ENCODE results near the gene CTSF.

Gene CTSF

DNA sequence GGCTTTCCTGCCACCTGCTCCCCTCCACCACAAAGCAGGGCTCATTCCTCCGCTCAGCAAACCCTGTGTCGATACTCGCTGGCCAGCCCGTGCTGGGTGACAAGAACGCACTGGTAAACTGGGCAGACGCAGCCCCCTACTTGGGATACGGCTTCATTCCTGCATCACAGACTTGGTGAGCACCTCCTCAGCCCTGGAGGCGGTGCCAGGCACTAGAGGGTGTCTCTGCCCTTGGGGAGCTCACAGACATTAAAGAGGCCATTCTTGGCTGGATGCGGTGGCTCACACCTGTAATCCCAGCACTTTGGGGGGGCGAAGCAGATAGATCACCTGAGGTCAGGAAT, 28.6 kb downstream of the CTSF start:
- no peak for DNase-seq (ENCODE audit: low read depth in 2 of 2, low spot score in 1 of 2)

DNA sequence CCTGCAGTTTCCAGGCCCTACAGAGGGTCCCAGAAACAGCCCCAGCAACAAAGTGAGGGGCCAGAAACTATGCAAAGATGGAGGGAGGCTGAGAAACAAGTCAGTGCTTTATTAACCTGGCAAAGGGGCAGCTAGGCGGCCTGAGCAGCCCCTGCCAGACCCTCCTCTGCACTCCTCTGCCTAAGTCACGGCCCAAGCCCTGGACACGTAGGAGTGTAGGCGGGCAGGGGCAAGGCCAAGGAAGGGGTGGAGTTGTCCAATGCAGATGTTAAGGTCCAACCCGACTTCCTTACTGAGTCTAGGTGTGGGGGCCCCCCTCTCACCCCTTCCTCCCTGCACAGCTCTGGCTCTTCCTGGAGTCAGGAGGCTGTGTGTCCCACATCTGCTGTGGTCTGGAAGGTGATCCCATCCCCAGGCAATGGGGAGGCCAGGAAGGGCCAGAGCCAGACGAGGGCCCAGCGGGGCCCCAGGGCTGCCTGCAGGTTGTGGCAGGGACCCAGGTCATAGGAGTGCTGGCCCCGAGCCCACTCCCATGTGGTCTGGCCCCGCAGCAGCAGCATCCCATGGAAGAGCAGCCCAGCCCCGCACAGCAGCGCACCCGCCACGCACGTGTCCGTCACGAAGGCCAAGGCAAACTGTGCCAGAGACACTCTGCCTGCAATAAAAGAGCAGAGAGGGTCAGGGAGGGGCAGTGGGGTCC, 29.1 kb downstream of the CTSF start:
- no peak for DNase-seq (ENCODE audit: low read depth in 2 of 2, low spot score in 1 of 2)

DNA sequence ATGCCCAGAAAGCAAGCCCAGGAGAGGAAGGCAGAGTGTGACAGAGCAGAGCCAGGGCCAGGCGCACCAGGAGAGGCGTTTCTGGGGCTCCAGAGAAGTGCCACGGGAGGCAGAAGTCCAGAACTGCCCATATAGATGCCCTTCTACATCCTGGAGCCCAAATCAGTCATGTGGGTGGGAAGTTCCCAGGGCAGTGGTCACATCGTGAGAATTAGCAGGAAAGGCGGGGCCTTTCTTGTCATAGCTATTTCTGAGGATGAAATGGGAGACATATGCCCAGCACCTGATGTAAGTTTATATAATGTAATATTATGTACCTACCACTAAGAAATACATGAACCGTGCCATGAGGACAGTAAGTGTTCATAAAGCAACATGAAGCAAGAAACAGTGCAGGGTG, 35.6 kb downstream of the CTSF start:
- no peak for DNase-seq (ENCODE audit: low read depth in 2 of 2, low spot score in 1 of 2)

DNA sequence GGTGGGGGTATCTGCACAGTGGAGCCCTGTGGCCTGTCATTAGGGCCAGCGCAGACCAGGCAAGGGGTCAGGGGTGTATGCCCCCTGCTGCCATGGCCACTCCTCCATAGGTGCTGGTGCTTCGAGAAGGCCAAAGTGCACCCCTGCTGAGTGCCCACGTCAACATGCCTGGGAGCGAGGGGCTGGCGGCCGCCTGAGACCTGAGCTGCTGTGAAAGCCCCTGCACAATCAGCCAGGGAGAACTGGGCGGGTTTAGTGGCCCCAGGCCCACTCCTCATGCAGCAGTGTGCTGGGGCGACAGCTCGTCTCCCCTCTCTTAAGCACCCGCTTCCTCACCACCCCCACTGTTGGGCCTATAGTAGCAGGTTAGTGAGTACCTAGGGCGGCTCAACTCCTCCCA, 36.6 kb downstream of the CTSF start:
- DNase-seq (ENCODE audit: low read depth in 2 of 2, low spot score in 1 of 2), result no peak

DNA sequence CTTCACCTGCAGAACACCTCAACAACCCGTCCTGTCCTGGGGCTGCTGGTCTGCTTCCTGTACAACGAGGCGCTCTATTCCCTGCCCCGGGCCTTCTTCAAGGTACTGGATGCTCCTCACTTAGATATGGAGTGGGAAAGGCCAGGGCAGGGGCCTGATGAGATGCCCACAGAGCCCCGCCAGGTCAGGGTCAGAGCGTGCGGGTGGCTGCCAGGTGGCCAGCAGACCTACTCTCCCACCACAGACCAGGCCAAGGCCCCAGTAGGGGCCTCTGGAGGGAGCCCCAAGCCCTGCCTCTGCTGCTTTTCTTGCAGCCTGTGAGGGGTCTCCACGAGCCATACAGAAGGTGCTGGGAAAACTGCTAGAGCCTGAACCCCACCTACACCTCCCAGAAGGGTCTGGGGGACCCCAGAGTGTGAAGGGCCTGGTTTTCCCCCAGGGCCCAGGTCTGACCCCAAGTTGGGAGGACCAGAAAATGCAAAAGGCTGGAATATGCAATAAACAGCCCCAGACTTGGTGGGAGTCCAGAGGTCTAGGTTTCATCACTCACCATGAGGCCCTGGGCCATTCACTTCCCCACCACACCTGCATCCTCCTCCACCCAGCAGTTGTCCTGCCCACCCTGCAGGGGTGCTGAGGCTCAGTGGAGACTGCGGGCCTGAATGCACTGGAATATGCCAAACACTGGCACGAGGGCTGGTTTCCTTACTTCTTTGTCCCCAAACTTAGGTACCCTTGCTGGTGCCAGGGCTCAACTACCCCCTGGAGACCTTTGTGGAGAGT, 37.3 kb downstream of the CTSF start:
- no peak for DNase-seq (ENCODE audit: low read depth in 2 of 2, low spot score in 1 of 2)

DNA sequence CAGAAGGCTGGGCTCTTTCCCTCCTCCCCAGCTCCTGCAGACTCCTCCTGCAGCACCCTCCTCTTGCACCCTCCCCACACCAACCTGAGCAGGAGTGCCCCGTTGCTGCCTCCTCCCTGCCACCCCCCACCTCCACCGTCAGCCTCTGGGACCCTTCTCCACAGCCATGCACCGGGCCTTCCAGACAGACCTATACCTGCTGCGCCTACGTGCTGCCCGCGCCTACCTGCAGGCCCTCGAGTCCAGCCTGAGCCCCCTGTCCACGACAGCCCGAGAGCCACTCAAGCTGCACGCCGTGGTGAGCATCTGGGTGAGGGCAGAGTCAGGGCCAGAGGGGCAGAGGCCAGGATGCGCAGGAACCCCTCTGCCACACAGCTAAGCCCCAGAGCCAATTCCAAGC, 38.8 kb downstream of the CTSF start:
- no peak for DNase-seq (ENCODE audit: low read depth in 2 of 2, low spot score in 1 of 2)

DNA sequence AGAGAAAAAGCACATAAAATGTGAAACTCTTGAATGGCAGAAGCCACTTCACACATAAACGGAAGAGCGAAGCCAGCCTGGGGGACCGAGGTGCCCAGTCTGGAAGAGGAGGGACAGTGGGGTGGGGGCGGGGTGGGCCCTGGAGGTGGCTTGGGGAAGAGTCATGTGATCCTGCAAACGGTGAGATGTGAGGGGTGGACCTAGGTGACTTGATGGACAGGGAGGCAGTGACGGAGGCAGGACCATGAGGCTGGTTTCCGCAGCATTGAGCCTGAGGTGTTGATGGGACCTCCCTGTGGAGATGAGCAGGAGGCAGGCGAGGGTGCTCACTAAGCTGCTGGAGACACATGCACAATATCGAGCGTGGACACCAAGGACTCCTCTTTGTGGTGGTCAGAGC, 39.3 kb downstream of the CTSF start:
- no peak for DNase-seq (ENCODE audit: low read depth in 2 of 2, low spot score in 1 of 2)

DNA sequence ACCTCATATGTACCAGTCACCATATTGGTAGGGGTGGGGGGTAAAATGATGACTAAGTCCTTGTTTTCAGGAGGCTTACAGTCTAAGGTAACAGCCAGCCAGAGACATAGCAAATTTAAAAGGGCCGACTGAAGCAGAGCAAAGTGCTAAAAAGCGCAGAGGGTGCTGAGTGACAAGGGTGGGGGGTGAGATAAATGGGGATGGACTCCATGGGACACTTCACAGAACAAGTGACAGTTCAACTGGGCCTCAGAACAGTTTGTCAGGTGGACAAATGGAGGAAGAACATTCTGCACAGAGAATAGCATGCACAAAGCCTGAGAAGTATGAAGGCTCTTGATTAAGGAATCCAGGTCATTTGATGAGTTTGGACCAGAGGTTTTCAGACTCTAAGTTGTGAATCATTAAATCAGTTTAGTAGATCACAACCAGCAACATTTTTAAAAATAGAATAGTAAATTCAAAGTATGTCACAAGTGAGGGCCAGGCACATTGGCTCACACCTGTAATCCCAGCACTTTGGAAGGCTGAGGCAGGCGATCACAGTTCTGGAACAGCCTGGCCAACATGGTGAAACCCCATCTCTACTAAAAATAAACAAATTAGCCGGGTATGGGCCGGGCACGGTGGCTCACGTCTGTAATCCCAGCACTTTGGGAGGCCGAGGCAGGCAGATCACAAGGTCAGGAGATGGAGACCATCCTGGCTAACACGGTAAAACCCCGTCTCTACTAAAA, 43.9 kb downstream of the CTSF start:
- DNase-seq (ENCODE audit: low read depth in 2 of 2, low spot score in 1 of 2), result no peak

DNA sequence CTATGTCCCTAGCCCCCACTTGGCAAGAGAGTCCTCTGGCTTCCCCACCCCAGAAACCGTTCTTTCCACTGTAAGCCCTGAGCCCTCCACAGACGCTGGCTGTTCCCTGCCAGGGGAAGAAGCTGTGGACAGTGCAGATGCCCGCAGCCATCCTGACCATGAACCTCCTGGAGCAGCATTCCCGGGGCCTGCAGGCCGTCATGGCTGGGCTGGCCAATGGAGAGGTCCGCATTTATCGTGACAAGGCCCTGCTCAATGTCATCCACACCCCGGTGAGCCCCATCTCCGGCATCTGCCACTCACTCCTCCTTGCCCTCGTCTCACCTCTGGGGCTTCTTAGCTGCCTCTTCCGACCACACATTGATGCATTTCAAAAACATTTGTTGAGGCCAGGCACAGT, 44.8 kb downstream of the CTSF start:
- no peak for DNase-seq (ENCODE audit: low read depth in 2 of 2, low spot score in 1 of 2)

Data from stimulated activated CD8-positive, alpha-beta memory T cell treated with anti-CD3 and anti-CD28 coated beads, Interleukin-4, amount 100 ng/mL, for 1 hour (primary cell).